Vagina (tissue), 2 donors: ENCODE measurements around the gene SMIM13.

Experiments
- POLR2A ChIP-seq, 2 donors: fragments of 450-650 bp; IDR thresholded peaks; one replicate each; pipeline ENCODE4 v1.6.1; 2017; ENCODE audit warnings: antibody characterized with exemption in 2 of 2, mild to moderate bottlenecking in 2 of 2, moderate library complexity in 2 of 2
- POLR2AphosphoS5 ChIP-seq, 2 donors: sonication (generic); formaldehyde crosslinking; IDR thresholded peaks; one replicate each; pipeline ENCODE4 v1.9.0; 2017; ENCODE audit warnings: antibody characterized with exemption in 2 of 2, mild to moderate bottlenecking in 2 of 2, low read depth in 1 of 2; ENCODE audit not compliant: insufficient read depth in 1 of 2

DNA sequence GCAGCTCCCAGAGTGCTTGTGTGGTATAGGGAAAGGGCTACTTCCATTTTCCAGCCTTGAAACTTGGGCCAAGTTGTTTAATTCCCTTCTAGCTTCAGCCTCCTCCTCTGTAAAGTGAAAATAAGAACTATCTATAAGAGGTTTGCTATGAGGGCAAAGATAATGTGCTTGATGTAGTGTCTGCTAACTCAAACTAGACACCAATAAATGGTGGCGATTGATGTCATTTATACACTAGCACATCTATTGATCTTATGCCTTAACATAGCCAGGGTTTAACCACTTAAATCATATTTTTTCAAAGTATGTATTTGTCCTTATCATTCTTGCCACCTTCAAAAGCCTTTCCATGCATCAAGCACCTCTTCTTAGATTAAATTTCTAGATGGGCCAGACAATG, 83.6 kb downstream of the SMIM13 start:
- TF ChIP-seq POLR2A (IDR thresholded peaks at IDR 0.05), result no peak
- no peak for TF ChIP-seq POLR2AphosphoS5 (IDR thresholded peaks at IDR 0.05; ENCODE audit: insufficient read depth in 1 of 2, low read depth in 1 of 2)
